Upper lobe of left lung (tissue), 4 donors: ENCODE results near the gene ABCA13.

Experiments used
- EP300 ChIP-seq, 4 donors: sonication (generic); formaldehyde crosslinking; IDR thresholded peaks; one replicate each; pipeline ENCODE4 v1.5.1; 2017; ENCODE audit warnings: antibody characterized with exemption in 4 of 4, control low read depth in 2 of 4
- POLR2A ChIP-seq, 4 donors: fragments of 450-650 bp; IDR thresholded peaks; one replicate each; pipeline ENCODE4 v1.5.1; 2016 to 2017; ENCODE audit warnings: antibody characterized with exemption in 4 of 4, mild to moderate bottlenecking in 2 of 4
- TF ChIP-seq, protein P1 (sequence below), 6 experiments: fragments of 450-650 bp in 4 of 6; fragments of 200-600 bp in 2 of 6; sonication (generic) in 2 of 6; IDR thresholded peaks; one replicate each; pipeline ENCODE4 v1.5.1; 2016 to 2019; ENCODE audit warnings: antibody characterized with exemption in 6 of 6

DNA sequence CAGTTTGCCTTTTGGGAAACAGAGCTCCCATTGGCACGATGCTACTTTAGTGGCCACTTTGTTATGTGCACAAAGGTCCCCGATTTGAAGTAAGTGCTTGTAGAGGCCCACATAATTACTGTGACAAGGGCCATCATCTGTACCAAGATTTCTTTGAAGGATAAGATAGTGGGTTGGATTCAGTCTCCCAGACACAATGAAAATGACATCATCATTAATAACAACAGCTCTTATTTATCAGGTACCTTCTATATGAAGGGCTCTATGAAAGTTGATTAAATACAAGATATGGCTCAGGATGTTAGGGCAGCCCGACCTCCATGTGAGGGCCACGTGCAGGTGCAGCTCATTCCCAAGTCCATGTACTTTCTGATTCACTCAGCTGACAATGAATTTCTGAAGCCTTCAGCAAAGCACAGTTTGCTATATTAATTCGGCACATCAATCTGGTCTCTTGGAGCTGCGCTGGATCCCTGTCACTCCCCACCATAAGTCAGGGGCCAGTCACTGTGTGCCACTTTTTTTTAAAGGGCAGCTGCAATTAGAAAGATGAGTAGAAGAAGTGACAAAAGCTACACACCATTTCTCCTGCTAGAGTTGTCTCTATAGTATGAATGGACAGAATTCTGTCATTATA, 140.3 kb downstream of the ABCA13 start:
- no peak for TF ChIP-seq POLR2A (IDR thresholded peaks at IDR 0.05)
- TF ChIP-seq, protein P1, sequence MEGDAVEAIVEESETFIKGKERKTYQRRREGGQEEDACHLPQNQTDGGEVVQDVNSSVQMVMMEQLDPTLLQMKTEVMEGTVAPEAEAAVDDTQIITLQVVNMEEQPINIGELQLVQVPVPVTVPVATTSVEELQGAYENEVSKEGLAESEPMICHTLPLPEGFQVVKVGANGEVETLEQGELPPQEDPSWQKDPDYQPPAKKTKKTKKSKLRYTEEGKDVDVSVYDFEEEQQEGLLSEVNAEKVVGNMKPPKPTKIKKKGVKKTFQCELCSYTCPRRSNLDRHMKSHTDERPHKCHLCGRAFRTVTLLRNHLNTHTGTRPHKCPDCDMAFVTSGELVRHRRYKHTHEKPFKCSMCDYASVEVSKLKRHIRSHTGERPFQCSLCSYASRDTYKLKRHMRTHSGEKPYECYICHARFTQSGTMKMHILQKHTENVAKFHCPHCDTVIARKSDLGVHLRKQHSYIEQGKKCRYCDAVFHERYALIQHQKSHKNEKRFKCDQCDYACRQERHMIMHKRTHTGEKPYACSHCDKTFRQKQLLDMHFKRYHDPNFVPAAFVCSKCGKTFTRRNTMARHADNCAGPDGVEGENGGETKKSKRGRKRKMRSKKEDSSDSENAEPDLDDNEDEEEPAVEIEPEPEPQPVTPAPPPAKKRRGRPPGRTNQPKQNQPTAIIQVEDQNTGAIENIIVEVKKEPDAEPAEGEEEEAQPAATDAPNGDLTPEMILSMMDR (IDR thresholded peaks at IDR 0.05) = no peak
- no peak for TF ChIP-seq EP300 (IDR thresholded peaks at IDR 0.05)
